Neutrophil (primary cell): ENCODE data around the gene TRPM2.

Source experiments
- H3K27ac ChIP-seq: fragments of 200-600 bp; sonication (generic); 2 replicates; pipeline ENCODE4 v1.5.1; 2016; ENCODE audit warnings: mild to moderate bottlenecking, moderate library complexity
- H3K27me3 ChIP-seq: fragments of 200-600 bp; sonication (generic); 2 replicates; pipeline ENCODE4 v1.6.0; 2016; ENCODE audit warnings: mild to moderate bottlenecking
- H3K36me3 ChIP-seq: fragments of 200-600 bp; sonication (generic); 2 replicates; pipeline ENCODE4 v1.5.1; 2017
- H3K4me1 ChIP-seq, 2 experiments: fragments of 200-600 bp in 1 of 2; sonication (generic) in 1 of 2; 1 replicate in 1 of 2; 2 replicates in 1 of 2; pipeline versions ENCODE4 v1.5.1 to v1.6.1; 2013 to 2016; ENCODE audit warnings: low read depth in 1 of 2, low read length in 1 of 2, mild to moderate bottlenecking in 1 of 2, moderate library complexity in 1 of 2; ENCODE audit not compliant: control insufficient read depth in 1 of 2, insufficient read depth in 1 of 2
- H3K4me3 ChIP-seq, 2 experiments: fragments of 200-600 bp in 1 of 2; sonication (generic) in 1 of 2; 1 replicate in 1 of 2; 2 replicates in 1 of 2; pipeline ENCODE4 v1.5.1; 2013 to 2016; ENCODE audit warnings: low read depth in 1 of 2, low read length in 1 of 2, mild to moderate bottlenecking in 1 of 2, moderate library complexity in 1 of 2
- H3K9me3 ChIP-seq: fragments of 200-600 bp; sonication (generic); 2 replicates; pipeline ENCODE4 v1.5.1; 2016
- TF ChIP-seq, protein P1 (sequence below): fragments of 200-600 bp; sonication (generic); IDR thresholded peaks from 2 replicates; pipeline ENCODE4 v1.5.1; 2016; ENCODE audit warnings: antibody characterized with exemption

The TRPM2 gene

DNA sequence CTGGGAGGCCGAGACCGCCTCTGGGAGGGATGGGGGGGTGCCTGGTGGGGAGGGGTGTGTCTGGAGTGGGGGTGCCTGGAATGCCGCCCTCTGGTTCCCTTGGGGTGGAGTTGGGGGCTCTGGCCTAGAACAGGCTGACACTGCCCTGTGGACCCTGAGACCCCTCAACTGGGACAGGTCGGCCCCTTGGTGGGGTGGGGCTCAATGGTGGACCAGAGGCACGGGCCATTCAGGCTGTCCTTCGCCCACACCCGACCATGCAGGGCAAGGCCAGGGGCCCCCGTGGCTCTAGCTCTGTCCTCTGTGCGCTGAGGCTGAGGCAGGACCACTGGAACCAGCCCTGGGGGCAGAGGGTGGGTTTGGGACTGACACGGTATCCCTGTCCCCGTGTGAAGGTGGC lies 38.9 kb upstream of the TRPM2 start:
- no peak overlapping the region for H3K27ac ChIP-seq
- peaks cover 98% of the 10 kb centered on the region for H3K36me3 ChIP-seq

DNA sequence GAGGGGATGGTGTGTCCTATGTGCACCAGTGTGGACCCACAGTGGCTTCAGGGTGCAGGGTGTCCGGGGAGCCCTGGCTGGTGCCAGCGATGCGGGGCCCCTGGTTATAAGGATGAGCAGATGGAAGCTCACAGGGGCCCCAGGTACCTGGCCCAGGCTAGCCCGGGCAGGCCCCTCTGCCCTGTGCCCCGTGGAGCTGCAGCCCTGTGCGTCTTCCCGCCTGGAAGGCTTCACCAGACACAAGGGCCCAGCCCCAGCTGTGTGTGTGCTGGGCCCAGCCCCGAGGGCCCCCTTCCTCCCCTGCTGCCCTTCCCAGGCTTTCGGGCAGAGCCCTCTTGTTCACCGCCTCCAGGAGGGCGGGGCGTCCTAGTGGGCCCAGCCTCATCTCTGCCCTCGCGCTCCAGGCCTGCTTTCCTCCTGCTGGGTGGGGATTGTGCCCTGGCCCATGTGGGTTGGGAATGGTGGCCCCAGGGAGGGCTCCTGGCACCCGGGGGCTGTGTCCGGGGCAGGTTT lies 37.7 kb upstream of the TRPM2 start:
- TF ChIP-seq, protein P1, sequence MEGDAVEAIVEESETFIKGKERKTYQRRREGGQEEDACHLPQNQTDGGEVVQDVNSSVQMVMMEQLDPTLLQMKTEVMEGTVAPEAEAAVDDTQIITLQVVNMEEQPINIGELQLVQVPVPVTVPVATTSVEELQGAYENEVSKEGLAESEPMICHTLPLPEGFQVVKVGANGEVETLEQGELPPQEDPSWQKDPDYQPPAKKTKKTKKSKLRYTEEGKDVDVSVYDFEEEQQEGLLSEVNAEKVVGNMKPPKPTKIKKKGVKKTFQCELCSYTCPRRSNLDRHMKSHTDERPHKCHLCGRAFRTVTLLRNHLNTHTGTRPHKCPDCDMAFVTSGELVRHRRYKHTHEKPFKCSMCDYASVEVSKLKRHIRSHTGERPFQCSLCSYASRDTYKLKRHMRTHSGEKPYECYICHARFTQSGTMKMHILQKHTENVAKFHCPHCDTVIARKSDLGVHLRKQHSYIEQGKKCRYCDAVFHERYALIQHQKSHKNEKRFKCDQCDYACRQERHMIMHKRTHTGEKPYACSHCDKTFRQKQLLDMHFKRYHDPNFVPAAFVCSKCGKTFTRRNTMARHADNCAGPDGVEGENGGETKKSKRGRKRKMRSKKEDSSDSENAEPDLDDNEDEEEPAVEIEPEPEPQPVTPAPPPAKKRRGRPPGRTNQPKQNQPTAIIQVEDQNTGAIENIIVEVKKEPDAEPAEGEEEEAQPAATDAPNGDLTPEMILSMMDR, result no peak
- H3K27ac ChIP-seq, result no peak overlapping the region
- no peak overlapping the region for H3K4me3 ChIP-seq
- H3K9me3 ChIP-seq, result no peaks in the 10 kb centered on the region
- H3K36me3 ChIP-seq, result peaks cover 99% of the 10 kb centered on the region
- H3K27me3 ChIP-seq, result no peaks in the 10 kb centered on the region
- H3K4me1 ChIP-seq, result no peaks in the 10 kb centered on the region

More for the DNA sequence above, 38.9 kb upstream of the TRPM2 start:
- TF ChIP-seq, protein P1, result no peak
- Histone ChIP-seq H3K4me1 (no peaks in the 10 kb centered on the region), H3K9me3 (no peaks in the 10 kb centered on the region), H3K27me3 (no peaks in the 10 kb centered on the region), H3K4me3 (no peak overlapping the region)

DNA sequence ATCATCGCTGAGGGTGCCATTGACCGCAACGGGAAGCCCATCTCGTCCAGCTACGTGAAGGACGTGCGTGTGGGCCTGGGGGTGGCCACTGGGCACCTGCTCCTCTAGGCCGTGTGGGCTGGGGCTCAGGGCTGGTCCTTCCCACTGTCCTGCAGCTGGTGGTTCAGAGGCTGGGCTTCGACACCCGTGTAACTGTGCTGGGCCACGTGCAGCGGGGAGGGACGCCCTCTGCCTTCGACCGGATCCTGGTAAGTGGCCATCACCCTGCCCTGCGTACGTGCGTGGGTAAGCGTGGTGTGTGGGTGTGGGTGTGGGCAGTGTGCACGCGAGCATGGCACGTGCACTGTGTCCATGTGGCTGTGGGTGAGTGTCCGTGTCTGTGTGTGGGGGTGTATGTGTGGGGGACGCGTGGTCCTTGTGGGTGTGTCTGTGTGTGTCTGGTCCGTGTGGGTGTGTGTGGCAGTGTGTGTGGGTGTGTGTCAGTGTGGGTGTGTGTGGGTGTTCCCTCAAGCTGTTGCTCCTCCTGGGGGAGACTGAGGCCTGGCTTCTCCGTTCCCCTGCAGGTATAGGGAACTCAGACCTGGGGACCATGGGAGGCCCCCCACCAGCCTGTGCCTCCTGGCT lies 37.0 kb upstream of the TRPM2 start:
- Histone ChIP-seq H3K27me3 (no peaks in the 10 kb centered on the region), H3K4me1 (no peaks in the 10 kb centered on the region), H3K36me3 (peaks cover 98% of the 10 kb centered on the region), H3K4me3 (no peak overlapping the region), H3K9me3 (no peaks in the 10 kb centered on the region), H3K27ac (no peak overlapping the region)
- TF ChIP-seq, protein P1, result no peak

DNA sequence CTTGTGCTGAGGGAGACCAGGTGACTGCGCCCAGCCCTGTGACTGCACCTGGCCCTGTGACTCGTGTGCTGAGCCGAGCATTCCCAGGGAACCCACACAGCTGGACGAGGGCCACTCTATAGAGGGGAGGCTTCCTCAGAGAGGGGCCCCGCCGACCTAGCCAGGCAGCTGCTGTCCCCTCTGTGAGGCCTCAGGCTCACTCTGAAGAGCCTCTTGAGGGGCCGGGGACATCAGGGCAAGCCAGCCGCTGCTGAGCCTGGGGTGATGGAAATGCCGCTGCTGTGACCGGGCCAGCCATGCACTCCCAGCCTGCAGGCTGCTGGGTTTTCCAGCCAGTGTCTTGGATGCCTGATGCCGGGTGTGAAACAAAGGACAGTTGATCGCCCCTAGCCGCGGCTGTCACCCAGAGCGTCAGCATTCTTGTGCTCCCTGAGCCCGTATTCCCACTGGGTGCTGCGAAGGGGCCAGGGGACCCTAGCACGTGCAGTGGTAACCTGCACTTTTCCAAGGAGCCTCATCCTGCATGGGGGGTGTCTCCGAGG lies 36.1 kb upstream of the TRPM2 start:
- Histone ChIP-seq H3K27me3 (no peaks in the 10 kb centered on the region), H3K36me3 (peaks cover 98% of the 10 kb centered on the region), H3K27ac (no peak overlapping the region), H3K4me3 (no peak overlapping the region), H3K9me3 (no peaks in the 10 kb centered on the region), H3K4me1 (no peaks in the 10 kb centered on the region)
- TF ChIP-seq, protein P1, result no peak

DNA sequence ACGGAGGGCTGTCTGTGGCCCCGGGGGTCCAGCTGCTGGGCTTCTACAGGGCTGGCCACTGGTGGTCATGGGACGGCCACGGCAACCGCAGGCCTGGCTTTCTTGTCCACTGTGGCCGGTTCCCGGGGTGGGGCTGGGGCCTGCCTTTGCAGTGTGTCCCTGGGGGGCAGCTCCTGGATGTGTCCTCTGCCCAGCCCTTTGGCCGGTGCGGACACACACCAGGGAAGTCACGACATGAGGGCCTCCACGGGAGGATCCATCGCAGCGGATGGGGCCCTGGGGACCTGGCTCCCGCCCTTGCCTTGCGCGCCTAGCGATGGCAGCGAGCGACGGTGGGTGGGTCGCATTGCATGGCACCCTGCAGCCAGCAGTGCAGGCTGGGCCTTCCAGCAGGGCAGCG lies 35.5 kb upstream of the TRPM2 start:
- H3K36me3 ChIP-seq, result peaks cover 98% of the 10 kb centered on the region
- TF ChIP-seq, protein P1, result no peak
- H3K27me3 ChIP-seq, result no peaks in the 10 kb centered on the region
- H3K4me3 ChIP-seq, result no peak overlapping the region
- no peaks in the 10 kb centered on the region for H3K9me3 ChIP-seq
- no peaks in the 10 kb centered on the region for H3K4me1 ChIP-seq
- H3K27ac ChIP-seq, result no peak overlapping the region
